Measurements from ENCODE around the gene DGKZ.

DNA sequence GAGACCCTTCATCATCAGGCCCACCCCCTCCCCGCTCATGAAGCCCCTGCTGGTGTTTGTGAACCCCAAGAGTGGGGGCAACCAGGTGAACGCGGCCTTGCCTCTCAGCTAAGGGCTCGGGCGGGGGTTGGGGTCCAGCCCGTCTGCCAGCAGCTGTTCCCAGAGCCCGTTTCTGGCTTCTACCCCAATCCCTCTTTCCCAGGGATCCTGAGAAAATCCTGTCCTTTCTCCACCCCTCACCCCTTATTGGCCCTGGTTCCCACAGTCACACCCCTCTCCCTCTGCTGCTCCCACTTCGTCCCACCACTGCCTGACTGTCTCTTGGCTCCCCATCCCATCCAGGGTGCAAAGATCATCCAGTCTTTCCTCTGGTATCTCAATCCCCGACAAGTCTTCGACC is 24.8 kb downstream of the DGKZ start:
- TF ChIP-seq EZH2phosphoT487 (IDR thresholded peaks at IDR 0.05; ENCODE audit: borderline replicate concordance): no peak
- TF ChIP-seq, protein P1, sequence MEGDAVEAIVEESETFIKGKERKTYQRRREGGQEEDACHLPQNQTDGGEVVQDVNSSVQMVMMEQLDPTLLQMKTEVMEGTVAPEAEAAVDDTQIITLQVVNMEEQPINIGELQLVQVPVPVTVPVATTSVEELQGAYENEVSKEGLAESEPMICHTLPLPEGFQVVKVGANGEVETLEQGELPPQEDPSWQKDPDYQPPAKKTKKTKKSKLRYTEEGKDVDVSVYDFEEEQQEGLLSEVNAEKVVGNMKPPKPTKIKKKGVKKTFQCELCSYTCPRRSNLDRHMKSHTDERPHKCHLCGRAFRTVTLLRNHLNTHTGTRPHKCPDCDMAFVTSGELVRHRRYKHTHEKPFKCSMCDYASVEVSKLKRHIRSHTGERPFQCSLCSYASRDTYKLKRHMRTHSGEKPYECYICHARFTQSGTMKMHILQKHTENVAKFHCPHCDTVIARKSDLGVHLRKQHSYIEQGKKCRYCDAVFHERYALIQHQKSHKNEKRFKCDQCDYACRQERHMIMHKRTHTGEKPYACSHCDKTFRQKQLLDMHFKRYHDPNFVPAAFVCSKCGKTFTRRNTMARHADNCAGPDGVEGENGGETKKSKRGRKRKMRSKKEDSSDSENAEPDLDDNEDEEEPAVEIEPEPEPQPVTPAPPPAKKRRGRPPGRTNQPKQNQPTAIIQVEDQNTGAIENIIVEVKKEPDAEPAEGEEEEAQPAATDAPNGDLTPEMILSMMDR (conservative IDR thresholded peaks at IDR 0.05; ENCODE audit: low read length): no peak

Data from Loucy (cell line).